ENCODE data around the gene ZNF146.
"Not testable (repeated sequence)": the region's sequence is repeated elsewhere in the genome, so short reads cannot be mapped to it uniquely, and the experiment has no call there.

ZNF146 gene

DNA sequence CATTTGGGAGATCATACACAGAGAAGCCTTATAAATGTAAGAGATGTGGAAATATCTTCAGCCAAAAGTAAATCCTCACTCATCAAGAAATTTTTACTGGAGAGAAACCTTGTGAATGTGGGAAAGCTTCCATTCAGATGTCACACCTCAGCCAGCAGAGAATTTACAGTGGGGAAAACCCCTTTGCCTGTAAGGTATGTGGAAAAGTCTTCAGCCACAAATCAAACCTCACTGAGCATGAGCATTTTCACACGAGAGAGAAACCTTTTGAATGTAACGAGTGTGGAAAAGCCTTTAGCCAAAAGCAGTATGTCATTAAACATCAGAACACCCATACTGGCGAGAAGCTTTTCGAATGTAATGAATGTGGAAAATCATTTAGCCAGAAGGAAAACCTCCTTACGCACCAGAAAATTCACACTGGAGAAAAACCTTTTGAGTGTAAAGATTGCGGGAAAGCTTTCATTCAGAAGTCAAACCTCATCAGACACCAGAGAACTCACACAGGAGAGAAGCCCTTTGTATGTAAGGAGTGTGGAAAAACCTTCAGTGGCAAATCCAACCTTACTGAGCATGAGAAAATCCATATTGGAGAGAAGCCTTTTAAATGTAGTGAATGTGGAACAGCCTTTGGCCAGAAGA, 21.5 kb downstream of the ZNF146 start:
- DNase-seq = no peak

DNA sequence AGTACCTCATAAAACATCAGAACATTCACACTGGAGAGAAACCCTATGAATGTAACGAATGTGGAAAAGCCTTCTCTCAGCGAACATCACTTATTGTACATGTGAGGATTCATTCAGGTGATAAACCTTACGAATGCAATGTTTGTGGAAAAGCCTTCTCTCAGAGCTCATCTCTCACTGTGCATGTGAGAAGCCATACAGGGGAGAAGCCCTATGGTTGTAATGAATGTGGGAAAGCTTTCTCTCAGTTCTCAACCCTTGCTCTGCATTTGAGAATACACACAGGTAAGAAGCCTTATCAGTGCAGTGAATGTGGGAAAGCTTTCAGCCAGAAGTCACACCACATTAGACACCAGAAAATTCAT, 22.0 kb downstream of the ZNF146 start:
- DNase-seq = no peak

DNA sequence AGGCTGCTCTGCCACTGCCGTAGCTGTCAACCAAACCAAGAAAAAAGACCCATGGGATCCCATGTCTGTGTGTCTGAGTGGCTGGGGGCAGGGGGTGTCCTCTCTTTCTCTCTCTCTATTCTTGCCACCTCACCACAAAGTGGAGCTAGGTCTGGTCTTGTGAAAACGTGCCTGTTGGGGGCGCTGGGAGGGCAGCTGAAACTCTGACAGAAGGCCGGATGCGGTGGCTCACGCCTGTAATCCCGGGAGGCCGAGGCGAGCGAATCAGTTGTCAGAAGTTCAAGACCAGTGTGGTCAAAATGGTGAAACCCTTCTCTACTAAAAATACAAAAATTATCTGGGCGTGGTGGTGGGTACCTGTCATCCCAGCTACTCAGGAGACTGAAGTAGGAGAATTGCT, 29.2 kb downstream of the ZNF146 start:
- DNase-seq = no peak

DNA sequence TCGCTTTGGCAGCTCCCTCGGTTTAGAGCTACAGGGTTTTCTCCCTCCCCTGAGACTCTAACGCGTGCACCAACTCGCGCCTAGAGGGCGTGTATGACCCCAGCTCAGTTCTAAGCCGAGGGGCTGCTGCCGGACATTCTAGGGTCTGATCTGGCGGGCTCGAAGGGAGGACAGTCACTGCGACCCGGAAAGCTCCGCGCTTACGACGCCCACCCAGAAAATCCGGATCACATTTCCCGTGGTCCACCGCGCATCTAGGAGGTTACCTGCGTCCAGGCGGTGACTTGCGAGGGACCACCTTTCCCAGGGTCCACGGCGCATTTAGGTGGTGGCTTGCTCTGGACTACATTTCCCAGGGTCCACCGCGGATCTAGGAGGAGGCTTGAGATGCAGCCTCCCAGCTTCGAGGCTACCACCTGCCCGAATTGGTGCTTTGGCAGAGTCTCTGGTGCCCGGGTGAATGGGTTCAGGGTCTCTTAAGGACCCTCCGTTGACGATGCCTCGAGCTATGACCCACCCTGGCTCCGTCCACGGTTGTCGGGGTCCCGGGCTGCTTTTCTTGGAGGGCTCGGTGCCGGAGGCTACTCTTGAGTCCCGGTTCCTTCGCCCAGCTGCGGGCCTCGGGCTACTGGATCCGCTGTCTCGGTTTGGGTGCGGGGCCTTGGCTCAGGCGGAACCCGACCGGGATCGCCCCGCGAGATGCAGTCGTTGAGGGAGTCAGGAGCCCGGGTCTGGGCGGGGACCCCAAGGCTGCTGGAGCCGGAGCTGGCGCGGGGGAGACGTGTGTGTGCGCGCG, 30.5 kb downstream of the ZNF146 start:
- DNase-seq = no peak

DNA sequence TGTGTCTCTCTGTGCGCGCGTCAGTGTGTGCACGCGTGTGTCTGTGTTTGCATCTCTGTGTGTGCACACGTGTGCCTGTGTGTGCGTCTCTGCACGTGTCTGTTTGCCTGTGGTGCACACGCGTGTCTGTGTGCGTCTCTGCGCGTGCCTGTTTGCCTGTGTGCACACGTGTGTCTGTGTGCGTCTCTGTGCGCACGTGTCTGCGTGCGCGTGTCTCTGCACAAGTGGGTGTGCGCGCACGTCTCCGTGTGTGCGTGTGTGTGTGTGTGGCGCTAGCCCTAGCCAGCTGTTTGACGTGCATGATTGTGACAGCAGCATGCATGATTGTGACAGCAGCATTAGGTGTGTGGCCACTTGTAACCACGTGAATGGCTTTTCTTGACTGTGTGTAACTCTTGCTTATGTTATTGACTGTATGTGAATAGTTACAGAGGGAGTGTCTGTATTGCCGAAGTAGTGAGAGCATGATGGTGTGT, 31.1 kb downstream of the ZNF146 start:
- no peak for DNase-seq

DNA sequence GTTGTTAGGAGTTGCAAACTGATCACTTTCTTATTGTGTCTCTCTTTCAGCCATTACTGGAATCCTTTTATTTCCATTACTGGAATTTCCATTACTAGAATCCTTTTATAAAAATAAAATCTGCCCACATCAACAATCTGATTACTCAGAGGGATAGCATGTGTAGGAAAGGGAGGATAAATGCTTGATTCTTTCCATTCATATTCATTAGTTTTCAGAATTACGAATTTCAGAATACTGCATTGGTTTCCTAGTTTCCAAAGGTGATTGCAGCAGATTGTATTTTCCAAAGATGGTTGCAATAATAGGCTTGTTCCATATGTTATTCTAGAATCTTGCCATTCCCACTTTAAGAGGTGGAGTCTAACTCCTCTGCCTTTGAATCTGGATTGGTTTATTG, 37.1 kb downstream of the ZNF146 start:
- no peak for DNase-seq

DNA sequence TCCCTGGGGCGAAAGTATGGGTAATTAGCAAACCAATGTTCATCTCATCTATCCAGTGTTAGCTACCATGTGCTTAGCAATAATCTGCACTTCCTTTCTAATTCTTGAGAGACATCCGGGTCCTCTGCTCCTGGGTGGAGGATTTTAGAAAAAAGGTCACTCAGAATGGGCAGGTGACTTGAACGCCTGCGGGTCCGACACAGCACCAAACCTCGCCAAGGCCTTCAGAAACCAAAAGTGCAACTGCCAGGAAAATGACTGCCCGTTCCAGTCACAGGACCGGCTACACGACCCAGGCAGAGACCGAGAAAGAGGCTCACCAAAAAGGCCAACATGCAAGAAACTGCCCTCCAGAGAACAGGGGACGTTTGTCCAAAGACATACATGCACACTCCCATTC, 39.9 kb downstream of the ZNF146 start:
- DNase-seq = no peak

DNA sequence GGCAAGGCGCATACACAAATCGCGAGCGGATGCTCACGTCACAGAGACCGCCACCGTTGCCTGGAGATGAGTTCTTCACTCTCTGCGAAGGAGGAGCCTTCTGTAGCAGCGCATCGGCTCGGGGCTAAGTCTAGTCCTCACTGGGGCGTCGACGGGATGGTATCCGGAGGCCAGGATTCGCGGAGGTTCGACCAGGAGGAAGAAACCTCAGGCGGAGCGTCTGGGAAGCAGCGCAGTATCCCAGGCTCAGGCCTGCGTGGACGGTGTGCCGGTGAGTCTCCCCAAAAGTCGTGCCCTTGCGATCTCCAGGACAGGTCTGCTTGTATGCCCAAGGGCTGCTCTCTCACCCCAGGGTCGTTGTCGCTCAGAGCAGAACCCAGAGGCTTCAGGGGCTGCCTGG, 40.4 kb downstream of the ZNF146 start:
- no peak for DNase-seq

DNA sequence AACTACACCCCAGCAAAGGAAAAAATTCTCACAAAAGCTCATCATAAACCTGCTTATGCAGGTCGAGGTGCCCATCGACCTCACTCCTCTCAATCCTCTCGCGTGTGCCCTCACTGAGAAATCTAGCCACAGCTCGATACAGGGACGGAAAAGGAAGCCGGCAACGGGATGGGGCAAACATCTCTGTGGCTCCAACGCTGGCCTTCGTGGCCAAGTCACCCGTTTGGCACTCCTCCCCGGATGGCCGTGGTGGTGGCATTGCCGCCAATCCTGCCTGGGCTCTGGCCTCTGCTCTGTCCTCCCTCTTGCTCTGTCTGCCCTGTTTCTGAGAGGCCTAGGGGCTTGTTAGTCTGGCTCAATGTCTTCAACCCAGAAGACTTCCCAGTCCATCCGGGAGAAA, 41.2 kb downstream of the ZNF146 start:
- DNase-seq = no peak

DNA sequence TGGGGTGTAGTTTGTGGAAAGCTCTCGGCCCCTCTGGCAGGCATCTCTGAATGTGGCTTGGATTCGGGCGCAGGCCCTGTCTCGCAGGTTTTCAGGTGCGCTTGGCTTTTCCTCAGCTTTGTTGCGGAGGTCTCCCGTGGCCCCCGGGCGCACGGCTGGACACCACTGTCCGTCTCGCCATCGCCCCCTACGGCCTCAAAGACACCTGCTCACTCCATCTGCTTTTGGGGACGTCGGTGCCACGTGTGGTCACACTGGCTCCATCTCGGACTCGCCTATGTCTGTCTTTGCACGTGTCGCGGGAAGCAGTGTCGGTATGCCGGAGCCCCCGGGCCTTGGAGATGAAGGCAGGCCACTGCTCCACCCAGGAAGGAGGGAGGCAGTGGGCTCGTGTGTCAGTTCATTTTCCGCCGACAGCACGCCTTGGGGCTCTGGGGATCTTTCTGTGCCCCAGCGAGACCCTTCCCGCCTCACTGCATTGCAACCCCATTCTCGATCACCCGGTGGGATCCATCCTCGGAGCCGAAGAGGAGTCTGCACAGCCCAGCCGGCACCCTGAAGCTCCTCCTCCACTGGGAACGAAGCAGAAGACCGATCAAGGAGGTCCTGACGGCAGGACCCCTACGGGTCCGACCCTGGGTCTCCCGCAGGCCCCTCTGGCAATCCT, 42.1 kb downstream of the ZNF146 start:
- no peak for DNase-seq

DNA sequence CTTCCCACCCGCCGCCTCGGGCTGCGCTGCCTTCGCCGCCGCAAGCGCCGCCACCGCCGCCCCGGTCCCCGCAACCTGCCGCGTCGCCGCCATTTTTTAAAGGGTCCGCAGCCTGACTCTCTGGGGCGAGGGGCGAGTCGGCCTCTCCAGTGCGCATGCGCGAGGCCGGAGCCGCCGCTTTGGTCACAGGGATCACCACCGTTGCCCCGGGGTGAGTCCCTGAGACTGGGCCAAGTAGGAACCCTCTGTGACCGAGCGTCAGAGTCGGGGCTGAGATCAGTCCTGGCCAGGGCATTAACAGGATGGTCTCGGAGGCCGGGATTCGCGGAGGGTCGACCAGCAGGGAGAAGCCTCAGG, 42.6 kb downstream of the ZNF146 start:
- no peak for DNase-seq

DNA sequence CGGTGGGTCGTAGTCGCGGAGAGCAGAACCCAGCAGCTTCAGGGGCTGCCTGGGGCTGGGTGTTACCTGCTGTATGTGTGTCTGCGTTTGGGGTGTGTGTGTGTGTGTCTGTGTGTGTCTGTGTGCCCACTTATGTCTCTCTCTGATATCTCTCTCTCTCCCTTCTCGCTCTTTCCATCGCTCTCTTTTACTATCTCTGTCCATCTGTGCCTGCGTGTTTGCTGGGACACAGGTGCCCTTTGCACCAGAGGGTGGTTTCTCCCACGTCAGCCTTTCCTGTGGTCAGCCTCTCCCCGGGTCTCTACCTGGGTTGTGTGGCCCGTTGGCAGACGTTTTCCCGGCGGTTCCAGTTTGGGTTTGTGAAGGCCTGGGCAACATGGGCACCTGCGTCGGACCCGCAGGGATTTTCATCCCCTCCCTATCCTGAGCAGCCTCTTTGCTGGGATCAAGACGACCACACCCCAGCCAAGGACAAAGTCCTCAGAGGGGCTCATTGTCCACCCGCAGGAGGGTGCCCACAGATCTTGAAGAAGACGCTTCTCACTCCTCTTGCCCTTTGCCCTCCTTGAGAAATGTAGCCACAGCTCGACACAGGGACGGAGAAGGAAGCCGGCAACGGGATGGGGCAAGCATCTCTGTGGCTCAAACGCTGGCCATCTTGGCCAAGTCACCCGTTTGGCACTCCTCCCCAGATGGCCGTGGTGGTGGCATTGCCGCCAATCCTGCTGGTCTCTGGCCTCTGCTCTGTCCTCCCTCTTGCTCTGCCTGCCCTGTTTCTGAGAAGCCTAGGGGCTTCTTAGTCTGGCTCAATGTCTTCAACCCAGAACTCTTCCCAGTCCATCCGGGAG, 43.3 kb downstream of the ZNF146 start:
- no peak for DNase-seq

DNA sequence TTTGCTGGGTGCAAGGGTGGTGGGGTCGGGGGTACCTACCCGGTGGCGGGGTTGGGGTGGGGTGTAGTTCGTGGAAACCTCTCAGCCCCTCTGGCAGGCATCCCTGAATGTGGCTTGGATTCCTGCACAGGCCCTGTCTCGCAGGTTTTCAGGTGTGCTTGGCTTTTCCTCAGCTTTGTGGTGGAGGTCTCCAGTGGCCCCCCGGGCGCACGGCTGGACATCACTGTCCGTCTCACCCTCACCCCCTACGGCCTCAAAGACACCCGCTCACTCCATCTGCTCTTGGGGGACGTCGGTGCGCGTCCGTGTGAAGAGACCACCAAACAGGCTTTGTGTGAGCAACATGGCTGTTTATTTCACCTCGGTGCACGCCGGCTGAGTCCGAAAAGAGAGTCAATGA, 44.3 kb downstream of the ZNF146 start:
- DNase-seq = no peak

DNA sequence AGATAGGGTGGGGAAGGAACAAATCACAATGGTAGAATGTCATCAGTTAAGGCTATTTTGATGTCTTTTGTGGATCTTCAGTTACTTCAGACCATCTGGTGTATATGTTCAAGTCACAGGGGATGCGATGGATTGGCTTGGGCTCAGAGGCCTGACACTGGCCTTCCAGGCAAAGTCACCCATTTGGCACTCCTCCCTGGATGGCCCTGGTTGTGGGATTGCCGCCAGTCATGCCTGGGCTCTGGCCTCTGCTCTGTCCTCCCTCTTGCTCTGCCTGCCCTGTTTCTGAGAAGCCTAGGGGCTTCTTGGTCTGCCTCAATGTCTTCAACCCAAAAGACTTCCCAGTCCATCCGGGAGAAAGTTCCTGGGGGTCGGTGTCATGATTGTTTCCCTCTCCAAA, 50.2 kb downstream of the ZNF146 start:
- DNase-seq = no peak

DNA sequence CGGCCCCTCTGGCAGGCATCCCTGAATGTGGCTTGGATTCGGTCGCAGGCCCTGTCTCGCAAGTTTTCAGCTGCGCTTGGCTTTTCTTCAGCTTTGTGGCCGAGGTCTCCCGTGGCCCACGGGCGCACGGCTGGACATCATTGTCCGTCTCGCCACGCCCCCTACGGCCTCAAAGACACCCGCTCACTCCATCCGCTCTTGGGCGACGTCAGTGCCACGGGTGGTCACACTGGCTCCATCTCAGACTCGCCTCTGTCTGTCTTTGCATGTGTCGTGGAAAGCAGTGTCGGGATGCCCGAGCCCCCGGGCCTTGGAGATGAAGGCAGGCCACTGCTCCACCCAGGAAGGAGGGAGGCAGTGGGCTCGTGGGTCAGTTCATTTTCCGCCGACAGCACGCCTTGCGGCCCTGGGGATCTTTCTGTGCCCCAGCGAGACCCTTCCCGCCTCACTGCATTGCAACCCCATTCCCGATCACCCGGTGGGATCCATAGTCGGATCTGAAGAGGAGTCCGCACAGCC, 51.0 kb downstream of the ZNF146 start:
- no peak for DNase-seq

DNA sequence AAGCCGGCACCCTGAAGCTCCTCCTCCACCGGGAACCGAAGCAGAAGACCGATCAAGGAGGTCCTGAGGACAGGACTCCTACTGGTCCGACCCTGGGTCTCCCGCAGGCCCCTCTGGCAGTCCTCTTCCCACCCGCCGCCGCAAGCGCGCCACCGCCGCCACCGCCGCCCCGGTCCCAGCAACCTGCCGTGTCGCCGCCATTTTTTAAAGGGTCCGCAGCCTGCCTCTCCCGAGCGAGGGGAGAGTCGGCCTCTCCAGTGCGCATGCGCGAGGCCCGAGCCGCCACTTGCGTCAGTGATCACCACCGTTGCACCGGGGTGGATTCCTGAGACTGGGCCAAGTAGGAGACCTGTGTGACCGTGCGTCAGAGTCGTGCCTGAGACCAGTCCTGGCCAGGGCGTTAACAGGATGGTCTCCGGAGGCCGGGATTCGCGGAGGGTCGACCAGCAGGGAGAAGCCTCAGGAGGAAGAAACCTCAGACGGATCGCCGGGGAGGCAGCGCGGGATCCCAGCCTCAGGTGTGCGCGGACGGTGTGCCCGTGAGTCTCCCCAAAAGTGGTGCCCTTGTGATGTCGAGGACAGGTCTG, 51.6 kb downstream of the ZNF146 start:
- DNase-seq = no peak

DNA sequence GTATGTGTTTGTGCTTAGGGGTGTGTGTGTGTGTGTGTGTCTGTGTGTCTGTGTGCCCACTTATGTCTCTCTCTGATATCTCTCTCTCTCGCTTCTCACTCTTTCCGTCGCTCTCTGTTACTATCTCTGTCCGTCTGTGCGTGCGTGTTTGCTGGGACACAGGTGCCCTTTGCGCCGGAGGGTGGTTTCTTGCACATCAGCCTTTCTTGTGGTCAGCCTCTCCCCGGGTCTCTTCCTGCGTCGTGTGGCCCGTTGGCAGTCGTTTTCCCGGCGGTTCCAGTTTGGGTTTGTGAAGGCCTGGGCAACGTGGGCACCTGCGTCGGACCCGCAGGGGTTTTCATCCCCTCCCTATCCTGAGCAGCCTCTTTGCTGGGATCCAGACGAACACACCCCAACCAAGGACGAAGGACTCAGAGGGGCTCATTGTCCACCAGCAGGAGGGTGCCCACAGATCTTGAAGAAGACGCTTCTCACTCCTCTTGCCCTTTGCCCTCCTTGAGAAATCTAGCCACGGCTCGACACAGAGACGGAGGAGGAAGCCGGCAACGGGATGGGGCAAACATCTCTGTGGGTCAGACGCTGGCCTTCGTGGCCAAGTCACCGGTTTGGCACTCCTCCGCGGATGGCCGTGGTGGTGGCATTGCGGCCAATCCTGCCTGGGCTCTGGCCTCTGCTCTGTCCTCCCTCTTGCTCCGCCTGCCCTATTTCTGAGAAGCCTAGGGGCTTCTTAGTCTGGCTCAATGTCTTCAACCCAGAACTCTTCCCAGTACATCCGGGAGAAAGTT, 52.3 kb downstream of the ZNF146 start:
- DNase-seq = no peak

DNA sequence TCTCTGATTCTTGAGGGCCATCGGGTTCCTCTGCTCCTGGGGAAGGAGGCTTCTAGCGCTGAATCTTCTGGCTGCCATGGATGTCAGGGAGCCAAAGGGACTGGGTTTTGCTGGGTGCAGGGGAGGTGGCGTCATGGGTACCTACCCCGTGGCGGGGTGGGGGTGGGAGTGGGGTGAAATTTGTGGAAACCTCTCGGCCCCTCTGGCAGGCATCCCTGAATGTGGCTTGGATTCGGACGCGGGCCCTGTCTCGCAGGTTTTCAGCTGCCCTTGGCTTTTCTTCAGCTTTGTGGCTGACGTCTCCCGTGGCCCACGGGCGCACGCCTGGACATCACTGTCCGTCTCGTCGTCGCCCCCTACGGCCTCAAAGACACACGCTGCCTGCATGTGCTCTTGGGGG, 53.2 kb downstream of the ZNF146 start:
- not testable (repeated sequence) for DNase-seq

DNA sequence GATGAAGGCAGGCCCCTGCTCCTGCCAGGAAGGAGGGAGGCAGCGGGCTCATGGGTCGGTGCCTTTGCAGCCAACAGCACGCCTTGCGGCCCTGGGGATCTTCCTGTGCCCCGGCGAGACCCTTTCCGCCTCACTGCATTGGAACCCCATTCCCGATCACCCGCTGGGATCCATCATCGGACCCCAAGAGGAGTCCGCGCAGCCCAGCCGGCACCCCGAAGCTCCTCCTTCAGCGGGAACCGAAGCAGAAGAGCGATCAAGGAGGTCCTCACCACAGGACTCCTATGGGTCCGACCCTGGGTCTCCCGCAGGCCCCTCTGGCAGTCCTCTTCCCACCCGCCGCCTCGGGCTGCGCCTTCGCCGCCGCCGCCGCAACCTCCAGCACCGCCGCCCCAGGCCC, 53.7 kb downstream of the ZNF146 start:
- DNase-seq = not testable (repeated sequence)

DNA sequence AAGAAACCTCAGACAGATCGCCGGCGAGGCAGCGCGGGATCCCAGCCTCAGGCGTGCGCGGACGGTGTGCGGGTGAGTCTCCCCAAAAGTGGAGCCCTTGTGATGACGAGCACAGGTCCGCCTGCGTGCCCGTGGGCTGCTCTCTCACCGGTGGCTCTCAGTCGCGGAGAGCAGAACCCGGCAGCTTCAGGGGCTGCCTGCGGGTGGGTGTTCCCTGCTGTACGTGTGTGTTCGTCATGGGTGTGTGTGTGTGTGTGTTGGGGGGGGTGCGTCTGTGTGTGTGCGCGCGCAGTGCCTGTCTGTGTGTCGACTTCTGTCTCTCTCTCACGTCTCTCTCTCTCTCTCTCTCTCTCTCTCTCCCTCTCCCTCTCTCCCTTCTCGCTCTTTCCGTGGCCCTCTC, 54.4 kb downstream of the ZNF146 start:
- not testable (repeated sequence) for DNase-seq
